Neuronal stem cell (in vitro differentiated cells): ENCODE results near the gene KLF11.

ENCODE experiments used
- DNase-seq: peaks from one replicate; pipeline ENCODE4 v3.0.0-alpha.2; 2013; ENCODE audit warnings: low spot score
- H2AFZ ChIP-seq: one replicate; pipeline ENCODE4 v1.6.1; 2013; ENCODE audit warnings: mild to moderate bottlenecking, low read length, inconsistent platforms
- H2AK5ac ChIP-seq: 2 replicates; pipeline ENCODE4 v1.6.1; 2013; ENCODE audit warnings: low read depth, mild to moderate bottlenecking, inconsistent platforms, low read length, moderate library complexity, mixed read lengths
- H2BK120ac ChIP-seq: 2 replicates; pipeline ENCODE4 v1.6.1; 2013; ENCODE audit warnings: low read depth, mild to moderate bottlenecking, inconsistent platforms, low read length, moderate library complexity, mixed read lengths
- H2BK12ac ChIP-seq: one replicate; pipeline ENCODE4 v1.6.1; 2013; ENCODE audit warnings: low read length, inconsistent platforms
- H2BK15ac ChIP-seq: 2 replicates; pipeline ENCODE4 v1.6.1; 2013; ENCODE audit warnings: mild to moderate bottlenecking, low read length, inconsistent platforms, mixed read lengths
- H2BK5ac ChIP-seq: one replicate; pipeline ENCODE4 v1.6.1; 2013; ENCODE audit warnings: inconsistent platforms, mild to moderate bottlenecking, low read length, moderate library complexity
- H3K14ac ChIP-seq: one replicate; pipeline ENCODE4 v1.6.1; 2013; ENCODE audit warnings: low read length, inconsistent platforms
- H3K18ac ChIP-seq: 2 replicates; pipeline ENCODE4 v1.6.1; 2013; ENCODE audit warnings: low read length, inconsistent platforms
- H3K23ac ChIP-seq: 2 replicates; pipeline ENCODE4 v1.6.1; 2013; ENCODE audit warnings: low read depth, mild to moderate bottlenecking, mixed read lengths, low read length, inconsistent platforms; ENCODE audit not compliant: poor library complexity
- H3K27ac ChIP-seq: replicated peaks from 3 replicates; pipeline ENCODE4 v1.5.1; 2013; ENCODE audit warnings: low read length, inconsistent platforms
- H3K27me3 ChIP-seq, 3 experiments: 2 replicates each; pipeline ENCODE4 v1.6.1; 2013; ENCODE audit warnings: low read length in 3 of 3, mild to moderate bottlenecking in 2 of 3, inconsistent platforms in 1 of 3, low read depth in 1 of 3, mixed read lengths in 1 of 3, moderate library complexity in 1 of 3; ENCODE audit not compliant: control insufficient read depth in 3 of 3, insufficient read depth in 3 of 3
- H3K36me3 ChIP-seq, 2 donors: replicated peaks in 1 of 2; 2 replicates each; pipeline ENCODE4 v1.6.1; 2013; ENCODE audit warnings: low read length in 2 of 2; ENCODE audit not compliant: control insufficient read depth in 2 of 2, insufficient read depth in 2 of 2
- H3K4ac ChIP-seq: 2 replicates; pipeline ENCODE4 v1.6.1; 2013; ENCODE audit warnings: inconsistent platforms, mild to moderate bottlenecking, low read length, moderate library complexity
- H3K4me1 ChIP-seq, 2 donors: 1 replicate in 1 of 2; 2 replicates in 1 of 2; pipeline ENCODE4 v1.6.1; 2013; ENCODE audit warnings: low read length in 2 of 2, low read depth in 1 of 2; ENCODE audit not compliant: control insufficient read depth in 2 of 2, insufficient read depth in 1 of 2
- H3K4me2 ChIP-seq: one replicate; pipeline ENCODE4 v1.6.1; 2013; ENCODE audit warnings: mild to moderate bottlenecking, low read length, inconsistent platforms; ENCODE audit not compliant: insufficient read depth, poor library complexity, severe bottlenecking
- H3K4me3 ChIP-seq, 2 donors: 2 replicates each; pipeline ENCODE4 v1.5.1; 2013; ENCODE audit warnings: low read length in 2 of 2, mild to moderate bottlenecking in 2 of 2, inconsistent platforms in 1 of 2, moderate library complexity in 1 of 2
- H3K79me1 ChIP-seq: one replicate; pipeline ENCODE4 v1.6.1; 2013; ENCODE audit warnings: low read depth, mild to moderate bottlenecking, inconsistent platforms, low read length, moderate library complexity
- H3K9ac ChIP-seq: one replicate; pipeline ENCODE4 v1.6.1; 2013; ENCODE audit warnings: mild to moderate bottlenecking, low read depth, low read length, inconsistent platforms; ENCODE audit not compliant: poor library complexity
- H3K9me3 ChIP-seq, 2 donors: replicated peaks in 1 of 2; 2 replicates each; pipeline versions ENCODE3 to v1.6.1; 2013; ENCODE audit warnings: low read length in 2 of 2, mild to moderate bottlenecking in 2 of 2, inconsistent platforms in 1 of 2, low read depth in 1 of 2, mixed read lengths in 1 of 2, moderate library complexity in 1 of 2; ENCODE audit not compliant: control insufficient read depth in 2 of 2, insufficient read depth in 1 of 2
- H4K8ac ChIP-seq: one replicate; pipeline ENCODE4 v1.6.1; 2013; ENCODE audit warnings: low read depth, mild to moderate bottlenecking, inconsistent platforms, low read length, moderate library complexity
- H4K91ac ChIP-seq: one replicate; pipeline ENCODE4 v1.6.1; 2013; ENCODE audit warnings: low read length, low read depth, mild to moderate bottlenecking, inconsistent platforms; ENCODE audit not compliant: poor library complexity
- WGBS, 2 donors: extraction: QIAGEN DNeasy Blood & Tissue Kit; methylation state at CpG; one replicate each; pipeline ENCODE4 v1.1.7; 2013; ENCODE audit warnings: missing lambda C conversion rate in 2 of 2, mixed read lengths in 1 of 2; ENCODE audit not compliant: insufficient read length in 2 of 2, insufficient replicate concordance in 1 of 2; ENCODE audit errors: extremely low coverage in 2 of 2; 5-methylcytosine and 5-hydroxymethylcytosine counted together

KLF11 gene

DNA sequence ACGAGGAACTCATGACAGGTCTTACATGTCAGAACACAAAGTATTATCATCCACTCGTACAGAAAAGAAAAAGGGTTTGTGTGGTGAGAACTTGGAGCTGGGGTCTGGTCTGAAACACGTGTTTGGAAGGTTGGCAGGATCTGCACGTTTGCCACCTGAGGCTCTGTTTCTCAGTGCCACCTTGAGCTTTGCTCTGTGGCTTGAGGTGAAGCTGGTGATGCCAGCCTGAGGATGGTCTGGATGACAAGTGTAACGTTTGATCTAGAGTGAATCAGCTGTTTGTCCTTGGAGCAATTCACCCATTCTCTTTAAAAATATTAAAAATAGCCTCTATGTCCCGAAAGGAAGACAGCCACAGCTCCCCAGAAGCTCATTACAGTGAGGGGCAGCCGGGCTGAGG lies 45.4 kb upstream of the KLF11 start:
- Histone ChIP-seq H2AK5ac (no peak overlapping the region), H4K8ac (no peak overlapping the region), H3K14ac (no peak overlapping the region), H3K18ac (no peak overlapping the region), H3K27me3 (no peaks in the 10 kb centered on the region), H4K91ac (no peak overlapping the region), H3K23ac (no peak overlapping the region), H3K4me3 (no peak overlapping the region), H2BK120ac (no peak overlapping the region), H2BK5ac (no peak overlapping the region), H2AFZ (no peak overlapping the region), H2BK12ac (no peak overlapping the region), H3K4me1 (no peaks in the 10 kb centered on the region), H2BK15ac (no peak overlapping the region), H3K9me3 (no peaks in the 10 kb centered on the region), H3K4me2 (no peak overlapping the region), H3K79me1 (no peaks in the 10 kb centered on the region), H3K36me3 (peaks cover 4 to 6% of the 10 kb centered on the region in 2 donors), H3K9ac (no peak overlapping the region), H3K4ac (no peak overlapping the region), H3K27ac (no peak overlapping the region)
- no peak for DNase-seq
- no CpG with 5 or more reads among the region's 7 CpGs for WGBS, 2 donors

GRCh38 chr2:9998916-9999654 lies 44.3 kb upstream of the KLF11 start:
- Histone ChIP-seq H2BK5ac (no peak overlapping the region), H2BK120ac (no peak overlapping the region), H3K4me1 (no peaks in the 10 kb centered on the region), H3K4ac (no peak overlapping the region), H3K27ac (no peak overlapping the region), H4K91ac (no peak overlapping the region), H2AK5ac (no peak overlapping the region), H3K36me3 (peaks cover 4 to 6% of the 10 kb centered on the region in 2 donors), H3K9ac (no peak overlapping the region), H3K79me1 (no peaks in the 10 kb centered on the region), H4K8ac (no peak overlapping the region), H3K23ac (peak overlapping the region; percentile 44), H3K18ac (no peak overlapping the region), H3K27me3 (no peaks in the 10 kb centered on the region), H2BK12ac (no peak overlapping the region), H2AFZ (no peak overlapping the region), H3K4me2 (no peak overlapping the region), H3K4me3 (no peak overlapping the region), H2BK15ac (no peak overlapping the region), H3K14ac (no peak overlapping the region), H3K9me3 (no peaks in the 10 kb centered on the region)
- no peak for DNase-seq
- WGBS, 2 donors: no CpG with 5 or more reads among the region's 20 CpGs

- no CpG with 5 or more reads among the region's 1 CpG for WGBS, 2 donors
- no peak overlapping the region for H3K18ac ChIP-seq
- no peak overlapping the region for H3K9ac ChIP-seq
- H3K4me3 ChIP-seq: no peak overlapping the region
- no peak overlapping the region for H2BK5ac ChIP-seq
- H2BK120ac ChIP-seq: no peak overlapping the region
- H2AFZ ChIP-seq: no peak overlapping the region
- no peak overlapping the region for H4K8ac ChIP-seq
- no peak overlapping the region for H3K27ac ChIP-seq
- no peaks in the 10 kb centered on the region for H3K4me1 ChIP-seq
- no peak overlapping the region for H3K4ac ChIP-seq
- no peak overlapping the region for H3K23ac ChIP-seq
- no peak for DNase-seq
- H3K27me3 ChIP-seq: peaks cover 0 to 1% (median 0%) of the 10 kb centered on the region in 3 experiments
- peaks cover 4 to 6% of the 10 kb centered on the region in 2 donors for H3K36me3 ChIP-seq
- no peaks in the 10 kb centered on the region for H3K79me1 ChIP-seq
- no peak overlapping the region for H2BK15ac ChIP-seq
- no peaks in the 10 kb centered on the region for H3K9me3 ChIP-seq
- H4K91ac ChIP-seq: no peak overlapping the region
- no peak overlapping the region for H2AK5ac ChIP-seq
- H3K14ac ChIP-seq: no peak overlapping the region
- H2BK12ac ChIP-seq: no peak overlapping the region
- H3K4me2 ChIP-seq: no peak overlapping the region
These were observed 43.7 kb upstream of the KLF11 start for GRCh38 chr2:9999693-10000092.

DNA sequence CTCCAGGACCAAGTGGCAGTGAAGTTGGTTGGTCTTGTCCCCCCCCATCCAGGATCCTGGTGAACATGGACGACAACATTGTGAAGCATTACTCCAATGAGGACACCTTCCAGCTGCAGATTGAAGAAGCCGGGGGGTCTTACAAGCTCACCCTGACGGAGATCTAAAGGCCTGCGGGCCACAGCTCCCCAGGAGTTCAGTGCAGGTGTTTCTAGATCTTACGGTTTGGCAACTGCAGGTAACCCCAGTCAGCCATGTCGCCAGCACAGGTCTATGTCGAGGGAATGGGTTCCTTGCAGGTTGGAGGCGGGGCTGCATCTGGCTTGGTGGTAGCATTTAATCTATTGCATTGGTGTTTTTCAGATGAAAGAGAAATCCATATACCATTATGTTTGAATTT lies 42.8 kb upstream of the KLF11 start:
- Histone ChIP-seq H3K4me2 (no peak overlapping the region), H3K9me3 (no peaks in the 10 kb centered on the region), H2BK120ac (no peak overlapping the region), H3K27ac (no peak overlapping the region), H3K18ac (no peak overlapping the region), H2AFZ (no peak overlapping the region), H2BK15ac (no peak overlapping the region), H3K23ac (no peak overlapping the region), H3K79me1 (no peaks in the 10 kb centered on the region), H3K4me1 (no peaks in the 10 kb centered on the region), H3K36me3 (peaks cover 4 to 6% of the 10 kb centered on the region in 2 donors), H4K91ac (no peak overlapping the region), H2AK5ac (no peak overlapping the region), H3K14ac (no peak overlapping the region), H3K4ac (no peak overlapping the region), H3K9ac (no peak overlapping the region), H2BK5ac (no peak overlapping the region), H4K8ac (no peak overlapping the region), H3K27me3 (peaks cover 0 to 1% (median 0%) of the 10 kb centered on the region in 3 experiments), H3K4me3 (no peak overlapping the region), H2BK12ac (no peak overlapping the region)
- DNase-seq: no peak
- no CpG with 5 or more reads among the region's 8 CpGs for WGBS, 2 donors
